GM12872 (cell line): ENCODE results near the gene PPARG.

Experiments
- TF ChIP-seq, protein P1 (sequence below): IDR thresholded peaks from 3 replicates; pipeline ENCODE4 v1.5.1; 2011; ENCODE audit warnings: low read depth, mild to moderate bottlenecking, low read length, moderate library complexity; ENCODE audit not compliant: insufficient read depth

Gene PPARG

DNA sequence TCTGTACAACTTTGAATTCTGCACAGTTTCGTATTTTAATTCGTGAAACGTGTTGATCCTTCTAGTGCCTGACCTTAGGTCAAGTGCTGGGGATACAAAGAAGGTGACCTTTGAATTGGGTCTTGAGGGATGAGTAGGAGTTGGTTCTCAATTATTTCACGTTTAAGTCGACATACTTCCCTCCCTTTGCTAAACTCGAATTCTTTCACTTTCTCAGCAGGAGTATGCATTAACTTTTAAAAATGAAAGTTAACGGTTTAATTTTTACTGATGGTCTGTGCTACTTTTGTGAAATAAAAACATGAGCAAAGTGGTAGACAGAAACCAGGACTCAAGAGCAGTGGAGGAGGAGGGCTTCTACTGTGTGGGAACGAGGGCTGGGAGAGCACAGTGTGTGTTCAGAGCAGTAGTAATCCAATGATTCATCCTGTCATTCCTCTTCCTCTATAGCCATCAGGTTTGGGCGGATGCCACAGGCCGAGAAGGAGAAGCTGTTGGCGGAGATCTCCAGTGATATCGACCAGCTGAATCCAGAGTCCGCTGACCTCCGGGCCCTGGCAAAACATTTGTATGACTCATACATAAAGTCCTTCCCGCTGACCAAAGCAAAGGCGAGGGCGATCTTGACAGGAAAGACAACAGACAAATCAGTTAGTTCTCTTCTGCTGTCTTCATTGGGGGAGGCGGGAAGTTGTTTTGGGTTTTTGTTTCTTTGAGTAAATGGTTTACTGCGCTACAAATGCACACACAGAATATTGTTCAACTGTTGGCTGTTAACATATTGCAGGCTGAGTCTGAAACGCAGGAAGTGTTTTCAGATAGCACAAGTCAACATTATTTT is 116.8 kb downstream of the PPARG start:
- TF ChIP-seq, protein P1, sequence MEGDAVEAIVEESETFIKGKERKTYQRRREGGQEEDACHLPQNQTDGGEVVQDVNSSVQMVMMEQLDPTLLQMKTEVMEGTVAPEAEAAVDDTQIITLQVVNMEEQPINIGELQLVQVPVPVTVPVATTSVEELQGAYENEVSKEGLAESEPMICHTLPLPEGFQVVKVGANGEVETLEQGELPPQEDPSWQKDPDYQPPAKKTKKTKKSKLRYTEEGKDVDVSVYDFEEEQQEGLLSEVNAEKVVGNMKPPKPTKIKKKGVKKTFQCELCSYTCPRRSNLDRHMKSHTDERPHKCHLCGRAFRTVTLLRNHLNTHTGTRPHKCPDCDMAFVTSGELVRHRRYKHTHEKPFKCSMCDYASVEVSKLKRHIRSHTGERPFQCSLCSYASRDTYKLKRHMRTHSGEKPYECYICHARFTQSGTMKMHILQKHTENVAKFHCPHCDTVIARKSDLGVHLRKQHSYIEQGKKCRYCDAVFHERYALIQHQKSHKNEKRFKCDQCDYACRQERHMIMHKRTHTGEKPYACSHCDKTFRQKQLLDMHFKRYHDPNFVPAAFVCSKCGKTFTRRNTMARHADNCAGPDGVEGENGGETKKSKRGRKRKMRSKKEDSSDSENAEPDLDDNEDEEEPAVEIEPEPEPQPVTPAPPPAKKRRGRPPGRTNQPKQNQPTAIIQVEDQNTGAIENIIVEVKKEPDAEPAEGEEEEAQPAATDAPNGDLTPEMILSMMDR, result no peak

DNA sequence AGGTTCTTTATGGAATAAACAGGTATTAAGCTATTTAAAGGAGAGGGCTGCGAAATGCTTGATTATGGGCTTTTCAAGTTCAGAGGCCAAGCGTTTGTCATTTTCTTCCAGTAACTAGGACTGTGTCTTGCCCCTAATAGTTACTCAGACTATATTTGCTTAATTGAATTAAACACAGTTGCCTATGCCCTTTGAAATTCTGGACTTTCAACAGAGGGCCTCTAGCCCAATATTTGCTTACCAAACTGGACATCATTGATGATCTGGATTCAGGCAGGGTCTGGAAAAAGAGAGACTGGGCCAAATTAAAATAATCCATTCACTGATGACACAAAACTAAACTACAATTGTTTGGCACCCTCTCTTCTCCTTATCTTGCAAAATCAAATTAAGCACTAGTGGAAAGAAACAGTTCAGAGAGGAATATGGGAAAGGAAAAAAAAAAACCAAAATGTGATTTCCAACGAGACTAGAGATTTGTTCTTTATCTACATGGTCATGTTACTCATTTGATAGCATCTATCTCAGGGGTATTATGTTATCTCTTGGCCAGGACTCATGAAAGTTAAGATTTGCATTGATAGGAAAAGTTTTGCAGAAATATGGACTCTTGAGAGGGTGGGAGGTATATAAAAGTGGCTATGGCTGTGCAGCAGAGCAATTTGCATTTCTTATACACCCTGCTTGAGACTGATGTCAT is 120.3 kb downstream of the PPARG start:
- TF ChIP-seq, protein P1, result no peak

DNA sequence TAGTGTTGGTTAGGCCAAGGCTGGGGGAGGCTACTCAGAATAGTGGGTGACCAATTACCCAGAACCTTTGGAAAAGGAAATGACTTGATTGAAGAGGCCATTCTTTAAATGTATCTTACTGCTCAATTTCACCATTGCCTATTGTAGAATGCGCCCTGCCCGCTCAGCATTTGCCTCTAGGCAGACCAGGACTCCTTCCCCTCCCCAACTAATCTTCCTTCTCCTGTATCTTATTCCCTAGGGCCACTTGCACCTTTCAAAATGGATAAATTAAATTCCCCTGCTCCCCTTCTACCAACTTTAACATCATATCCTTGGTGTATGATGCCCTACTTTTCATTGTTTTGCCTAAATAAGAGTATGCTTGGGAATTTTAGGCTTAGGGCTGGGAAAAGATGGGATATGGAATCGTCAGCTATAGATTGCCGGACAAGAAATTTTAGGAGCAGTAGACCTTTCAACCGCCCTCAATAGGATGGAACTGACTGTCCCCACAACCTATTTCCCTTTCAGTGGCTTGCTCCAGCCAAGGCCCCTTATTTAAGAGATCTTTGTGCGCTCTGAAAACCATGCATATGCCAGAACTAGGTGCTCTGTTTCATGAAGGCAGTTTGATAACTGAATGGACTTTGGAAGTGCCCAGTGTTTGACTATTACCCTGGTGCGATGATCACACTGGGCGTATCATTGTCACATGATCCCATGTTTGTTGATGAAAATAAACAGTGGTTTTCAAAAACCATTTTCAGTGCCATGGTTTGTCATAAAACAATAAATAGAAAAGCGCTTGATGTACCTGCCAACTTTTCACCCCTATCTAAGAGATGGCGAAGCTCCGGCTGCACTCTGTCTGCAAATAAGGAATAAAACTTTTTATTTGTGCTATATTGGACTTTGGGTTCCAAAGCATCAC is 121.1 kb downstream of the PPARG start:
- TF ChIP-seq, protein P1, result no peak

DNA sequence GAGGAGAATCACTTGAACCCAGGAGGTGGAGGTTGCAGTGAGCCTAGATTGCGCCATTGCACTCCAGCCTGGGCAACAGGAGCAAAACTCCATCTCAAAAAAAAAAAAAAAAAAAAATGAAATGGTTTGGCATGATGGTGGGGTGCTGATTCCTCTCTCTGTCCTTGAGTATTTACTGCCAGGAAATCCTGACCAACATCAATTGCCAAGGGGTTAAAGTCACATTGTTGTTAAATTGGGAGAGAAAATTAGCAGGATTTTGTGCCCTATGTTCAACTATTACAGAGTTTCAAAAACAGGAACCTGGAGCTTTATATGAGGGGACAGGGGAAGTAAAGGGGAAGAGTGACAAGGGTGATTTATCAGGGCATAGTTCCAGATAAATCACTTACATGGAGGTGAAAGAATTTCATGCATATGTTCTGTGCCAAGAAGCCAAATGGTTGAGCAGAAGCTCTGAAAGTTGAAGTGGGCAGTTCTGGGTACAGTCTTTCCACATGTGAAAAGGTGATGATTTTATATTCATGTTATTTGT is 124.9 kb downstream of the PPARG start:
- TF ChIP-seq, protein P1, result no peak

DNA sequence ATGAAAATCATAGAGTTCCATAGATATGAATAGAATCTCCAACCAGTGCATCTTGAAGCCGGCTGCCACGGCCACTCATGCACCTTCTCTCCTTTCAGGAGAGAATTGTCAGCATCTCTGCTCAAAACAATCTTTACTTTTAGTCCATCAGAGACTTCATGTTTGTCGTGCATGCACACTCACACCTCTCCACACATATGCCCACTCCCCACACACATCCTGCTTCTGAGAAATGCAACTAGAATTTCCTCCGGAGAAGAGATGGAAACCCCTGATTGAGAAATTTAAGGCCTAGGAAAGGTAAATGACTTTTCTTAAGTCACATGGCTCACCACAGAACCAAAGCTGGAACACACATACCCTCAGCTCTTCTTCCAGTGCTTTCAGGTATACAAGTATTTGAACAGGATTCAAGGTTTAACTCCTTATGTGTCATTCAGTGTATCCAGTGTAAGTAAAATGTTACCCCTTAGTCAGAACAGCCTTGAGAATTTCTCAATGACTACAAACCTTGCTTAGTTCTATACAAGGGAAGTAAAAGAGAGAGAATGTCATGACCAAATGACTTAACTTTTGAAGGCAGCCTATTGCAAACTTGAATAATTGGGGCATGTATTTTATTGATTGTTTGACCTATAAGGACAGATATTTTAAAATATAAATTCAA is 126.3 kb downstream of the PPARG start:
- TF ChIP-seq, protein P1, result no peak

DNA sequence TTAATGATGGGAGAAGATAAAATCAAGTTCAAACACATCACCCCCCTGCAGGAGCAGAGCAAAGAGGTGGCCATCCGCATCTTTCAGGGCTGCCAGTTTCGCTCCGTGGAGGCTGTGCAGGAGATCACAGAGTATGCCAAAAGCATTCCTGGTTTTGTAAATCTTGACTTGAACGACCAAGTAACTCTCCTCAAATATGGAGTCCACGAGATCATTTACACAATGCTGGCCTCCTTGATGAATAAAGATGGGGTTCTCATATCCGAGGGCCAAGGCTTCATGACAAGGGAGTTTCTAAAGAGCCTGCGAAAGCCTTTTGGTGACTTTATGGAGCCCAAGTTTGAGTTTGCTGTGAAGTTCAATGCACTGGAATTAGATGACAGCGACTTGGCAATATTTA is 127.9 kb downstream of the PPARG start:
- TF ChIP-seq, protein P1, result no peak
